HG02642 (cell line): ENCODE data around the gene RPS6KL1.

Source experiments
- ATAC-seq: cut with Tn5 transposase; IDR thresholded peaks from one replicate; pipeline ENCODE4 v1.9.1; 2021; ENCODE audit warnings: mild to moderate bottlenecking; ENCODE audit not compliant: unreplicated experiment, poor library complexity

The RPS6KL1 gene

DNA sequence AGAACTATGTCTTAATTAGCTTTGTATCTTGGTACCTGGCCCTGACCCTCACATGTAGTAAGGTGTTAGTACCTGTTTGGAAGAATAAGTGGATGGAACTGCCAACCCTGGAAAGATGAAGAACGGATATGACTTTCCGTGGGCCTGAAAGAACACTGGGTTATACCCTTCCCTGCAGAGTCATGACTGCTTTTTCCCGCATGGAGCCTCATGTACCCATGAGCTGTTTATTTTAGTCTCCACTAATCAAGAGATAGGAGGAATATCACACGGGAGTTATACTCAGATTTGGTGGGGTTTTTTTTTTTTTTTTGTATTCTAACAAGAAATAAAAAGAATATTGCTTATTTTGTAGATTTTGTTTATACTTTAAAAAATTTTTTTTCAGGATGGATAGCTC is 25.4 kb downstream of the RPS6KL1 start:
- no peak for ATAC-seq

DNA sequence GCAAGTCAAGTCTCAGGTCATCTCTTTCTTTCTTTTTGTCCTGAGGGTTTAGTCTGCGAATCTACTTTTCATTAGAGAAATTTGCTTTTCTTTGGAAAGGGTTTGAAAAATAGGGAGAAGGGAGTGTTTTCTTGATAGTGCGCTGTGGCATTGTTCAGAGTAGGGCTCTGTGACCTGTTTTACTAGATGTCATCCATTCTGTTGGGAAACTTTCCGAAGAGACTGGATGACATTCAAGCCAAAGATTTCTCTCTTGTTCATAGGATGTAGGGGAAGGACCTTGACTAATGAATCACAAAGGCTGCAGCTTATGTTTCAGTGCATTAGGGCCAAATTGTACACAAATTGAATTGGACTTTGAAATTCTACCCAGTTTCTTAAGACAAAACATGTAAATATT is 26.7 kb downstream of the RPS6KL1 start:
- no peak for ATAC-seq

DNA sequence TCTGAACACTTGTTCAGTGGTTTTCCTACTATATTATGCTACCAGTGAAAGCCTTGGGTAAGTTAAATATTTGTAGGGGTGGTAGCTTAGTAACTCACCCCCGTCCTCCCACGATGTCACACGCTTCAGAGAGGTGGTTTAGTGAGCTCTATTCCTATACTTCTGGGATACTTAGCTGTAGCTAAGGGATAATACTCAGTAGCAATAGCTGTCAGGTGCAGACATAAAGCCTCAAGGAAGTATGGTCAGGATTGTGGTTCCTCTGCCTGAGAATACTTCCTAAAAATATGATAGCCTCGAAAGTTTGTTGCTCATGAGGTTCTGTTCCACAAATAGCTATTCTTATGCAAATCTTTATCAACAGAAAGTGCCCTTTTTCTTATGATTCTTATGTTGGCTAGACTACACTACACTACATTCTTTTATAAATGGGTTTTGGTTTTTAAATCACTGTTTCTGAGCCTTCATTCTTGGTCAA is 29.4 kb downstream of the RPS6KL1 start:
- peak; percentile 51 for ATAC-seq

GRCh38 chr14:74892745-74893144 is 30.3 kb downstream of the RPS6KL1 start:
- ATAC-seq, result no peak

GRCh38 chr14:74891870-74892269 is 31.2 kb downstream of the RPS6KL1 start:
- no peak for ATAC-seq

DNA sequence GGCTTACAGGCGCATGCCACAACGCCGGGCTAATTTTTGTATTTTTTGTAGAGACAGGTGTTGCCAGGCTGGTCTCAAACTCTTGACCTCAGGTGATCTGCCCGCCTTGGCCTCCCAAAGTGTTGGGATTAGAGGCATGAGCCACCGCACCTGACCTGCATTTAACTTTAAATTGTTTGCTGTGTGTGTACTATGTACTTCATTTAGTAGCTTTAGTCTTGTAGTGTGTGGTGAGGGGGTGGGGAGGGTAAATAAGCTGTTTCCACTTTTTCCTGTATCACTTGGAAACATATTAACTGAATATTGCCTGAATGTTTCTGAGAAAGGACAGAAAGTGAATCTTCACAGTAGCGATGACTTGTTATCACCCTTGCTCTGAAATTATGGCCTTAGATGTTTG is 32.8 kb downstream of the RPS6KL1 start:
- no peak for ATAC-seq

DNA sequence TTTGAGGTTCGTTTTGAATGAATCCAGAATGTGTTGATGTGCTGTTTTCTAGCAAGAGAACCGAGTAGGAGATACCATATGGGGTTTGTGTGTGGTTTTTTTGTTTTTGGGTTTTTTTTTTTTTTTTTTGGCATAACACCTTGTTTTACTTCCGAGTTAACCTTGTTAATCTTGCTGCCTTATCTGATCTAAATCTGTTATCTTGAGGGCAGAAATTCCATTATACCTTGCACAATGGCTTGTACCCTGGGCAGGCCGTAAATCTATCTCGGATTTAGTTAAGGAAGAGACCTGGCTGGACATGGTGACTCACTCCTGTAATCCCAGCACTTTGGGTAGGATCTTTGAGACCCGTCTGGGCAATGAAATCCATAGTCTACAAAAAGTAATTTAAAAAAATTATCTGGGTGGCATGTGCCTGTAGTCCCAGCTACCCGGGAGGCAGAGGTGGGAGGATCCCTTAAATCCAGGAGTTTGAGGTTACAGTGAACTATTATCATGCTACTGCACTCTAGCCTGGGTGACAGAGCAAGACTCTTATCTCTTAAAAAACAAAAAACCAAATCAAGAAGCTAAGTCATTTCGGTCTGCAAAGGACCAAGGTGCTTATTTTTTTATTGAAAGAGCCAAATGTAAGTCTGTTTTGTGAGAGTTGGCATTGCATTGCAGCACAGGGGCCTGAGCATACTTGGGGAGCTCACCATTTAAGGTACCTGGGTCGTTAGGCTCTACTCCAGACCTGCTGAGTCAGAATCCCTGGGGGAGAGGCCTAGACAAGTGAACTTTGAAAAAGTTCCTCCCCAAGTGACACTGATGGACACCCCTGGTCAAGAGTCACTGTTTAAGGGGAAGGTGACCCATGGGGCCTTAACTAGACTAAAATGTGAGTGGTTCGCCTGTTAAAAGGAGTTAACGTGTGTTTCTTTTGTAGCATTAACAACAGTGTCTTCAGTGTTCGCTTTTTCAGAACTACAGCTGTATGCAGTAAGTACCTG is 34.6 kb downstream of the RPS6KL1 start:
- ATAC-seq, result no peak

- no peak for ATAC-seq
These were observed 37.1 kb downstream of the RPS6KL1 start for GRCh38 chr14:74886001-74886400.

DNA sequence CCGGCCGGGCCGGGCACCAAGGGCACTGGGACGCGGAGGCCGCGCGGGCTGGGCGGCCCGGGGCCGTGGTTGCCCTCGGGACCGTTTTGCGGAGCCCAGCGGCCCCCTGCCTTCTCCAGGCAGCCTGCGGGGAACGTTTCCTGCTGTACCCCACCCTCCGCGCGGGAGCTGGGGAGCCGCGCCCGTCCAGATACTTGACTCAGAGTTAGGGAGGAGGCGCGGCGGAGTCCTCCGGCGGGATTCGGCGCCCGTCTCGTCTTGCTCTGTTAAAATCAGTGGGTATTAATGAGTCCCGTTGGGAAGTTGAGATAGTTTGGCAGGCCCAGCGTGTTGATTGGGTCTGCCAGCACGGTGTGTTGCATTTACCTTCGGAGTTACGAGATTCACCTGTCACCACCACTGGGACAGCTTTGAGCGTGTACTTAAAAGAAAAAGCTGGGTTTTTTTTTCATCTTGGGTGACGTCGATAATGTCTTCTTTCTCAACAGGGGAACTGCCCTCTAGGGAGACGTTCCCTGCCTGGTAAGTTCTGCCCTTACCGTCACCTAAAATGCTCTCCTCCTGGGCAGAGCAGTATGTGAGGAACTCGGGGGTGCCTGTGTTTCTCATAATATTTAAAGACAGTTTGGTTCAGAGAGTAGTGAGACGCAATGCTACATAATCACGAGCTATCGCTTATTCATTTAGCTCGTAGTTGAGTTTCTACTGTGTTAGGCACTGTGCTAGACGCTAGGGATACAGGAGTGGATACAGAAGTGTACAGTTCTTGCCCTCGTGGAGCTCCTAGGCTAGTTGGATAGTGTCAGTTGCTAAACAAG is 40.7 kb downstream of the RPS6KL1 start:
- ATAC-seq, result peak; percentile 34

- peak; percentile 95 for ATAC-seq
These were observed 41.5 kb downstream of the RPS6KL1 start, which contains the start of gene DLST for GRCh38 chr14:74881431-74882102. DLST (plus strand) TSS chr14:74881916; CDS start chr14:74881954, 38 bp downstream.

DNA sequence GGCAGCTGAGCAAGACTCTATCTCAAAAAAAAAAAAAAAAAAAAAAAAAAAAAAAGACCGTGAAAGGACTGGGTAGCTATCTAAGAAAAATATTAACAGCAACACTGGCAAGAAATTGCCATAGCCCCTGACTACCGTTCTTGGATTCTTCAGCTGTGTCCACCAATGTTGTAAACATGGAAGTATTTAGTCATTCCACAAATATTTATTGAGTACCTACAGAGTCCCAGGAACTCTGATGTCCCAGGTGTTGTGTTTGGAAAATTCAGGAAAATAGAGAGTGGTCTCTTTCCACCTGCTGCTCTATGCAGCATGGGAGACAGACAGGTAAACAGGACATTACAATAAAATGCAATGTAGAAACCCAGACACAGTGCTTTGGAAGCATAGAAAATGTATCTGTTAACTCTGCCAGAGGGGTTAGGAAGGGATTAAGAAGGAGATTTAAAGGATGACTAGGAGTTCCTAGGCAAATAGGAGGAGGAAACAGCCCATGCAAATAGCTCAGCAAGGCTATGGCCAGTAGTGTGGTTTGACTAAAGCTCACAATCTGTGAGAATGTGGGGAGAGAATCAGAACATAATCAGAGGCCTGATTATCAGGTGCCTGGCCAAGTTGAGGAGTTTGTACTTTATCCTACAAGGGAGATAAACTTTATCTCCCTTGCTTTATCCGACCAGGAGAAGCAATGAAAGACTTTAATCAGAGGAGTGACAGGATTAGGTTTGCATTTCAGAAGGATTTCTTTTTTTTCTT is 43.5 kb downstream of the RPS6KL1 start:
- ATAC-seq, result no peak

DNA sequence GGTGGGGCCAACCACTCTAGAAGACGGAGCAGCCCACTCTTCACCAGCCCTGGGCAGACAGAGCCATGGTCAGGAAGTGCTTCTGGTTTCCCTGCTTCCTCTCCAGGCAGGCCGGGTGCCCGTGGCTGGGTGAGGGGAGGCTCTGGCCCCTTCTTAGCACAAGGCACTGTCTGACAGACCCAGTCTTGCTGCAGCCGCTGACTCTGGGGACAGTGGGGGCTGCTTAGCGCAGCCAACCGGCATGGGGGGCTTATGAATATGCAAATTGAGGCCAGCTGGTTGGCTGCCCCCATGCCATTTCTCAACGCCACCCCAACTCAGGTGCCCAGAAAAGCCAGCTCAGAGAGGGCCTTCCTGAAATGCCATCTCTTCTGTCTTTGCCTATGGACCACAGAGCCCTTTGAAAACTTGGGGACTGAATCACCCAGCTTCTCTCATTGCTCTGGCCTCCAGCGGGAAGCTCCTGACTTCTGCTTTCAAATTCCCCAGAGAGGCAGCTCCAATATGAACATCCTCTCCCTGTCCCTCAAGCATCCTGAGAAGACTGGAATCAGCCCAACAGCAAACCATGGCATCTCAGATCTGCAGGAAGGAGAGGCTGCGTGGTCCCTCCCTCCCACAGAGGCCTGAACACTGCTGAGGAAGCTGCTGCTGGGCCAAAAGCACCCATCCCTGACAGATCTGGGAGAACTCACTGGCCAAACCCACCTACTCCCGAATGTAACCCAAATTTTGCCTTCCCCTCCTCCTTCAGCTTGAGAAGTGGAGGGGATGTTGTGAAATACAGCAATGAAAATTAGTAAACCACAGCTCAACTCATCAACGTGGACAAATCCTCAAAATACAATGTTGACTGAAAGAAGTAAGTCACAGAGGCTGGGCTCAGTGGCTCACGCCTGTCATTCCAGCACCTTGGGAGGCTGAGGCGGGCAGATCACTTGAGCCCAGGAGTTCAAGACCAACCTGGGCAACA is 46.8 kb downstream of the RPS6KL1 start, which contains the start of gene PROX2:
TSS of gene PROX2 (minus strand) at position 205 of the 973 bp plus-strand sequence. CDS start 12,311 bp downstream, outside the sequence.
- ATAC-seq, result no peak

DNA sequence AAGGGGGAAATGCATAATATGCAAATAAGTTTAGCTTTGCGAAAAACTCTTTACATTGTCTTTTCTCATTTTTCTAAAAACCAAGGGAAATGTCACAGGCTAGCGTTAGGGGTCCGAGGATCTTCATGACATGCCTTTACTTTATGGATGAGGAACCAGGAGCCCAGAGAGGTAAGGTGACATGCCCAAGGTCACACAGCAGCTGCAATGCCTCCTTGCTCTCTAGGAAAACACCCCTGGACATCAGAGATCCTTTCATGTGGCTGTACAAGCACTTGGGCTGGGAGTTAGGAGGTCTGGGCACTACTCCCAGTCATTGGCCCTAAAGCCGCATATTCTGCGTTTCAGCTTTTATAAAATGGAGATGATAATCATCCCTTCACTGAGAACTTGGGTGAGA is 47.9 kb downstream of the RPS6KL1 start:
- no peak for ATAC-seq

GRCh38 chr14:74871819-74872218 is 51.2 kb downstream of the RPS6KL1 start:
- no peak for ATAC-seq

DNA sequence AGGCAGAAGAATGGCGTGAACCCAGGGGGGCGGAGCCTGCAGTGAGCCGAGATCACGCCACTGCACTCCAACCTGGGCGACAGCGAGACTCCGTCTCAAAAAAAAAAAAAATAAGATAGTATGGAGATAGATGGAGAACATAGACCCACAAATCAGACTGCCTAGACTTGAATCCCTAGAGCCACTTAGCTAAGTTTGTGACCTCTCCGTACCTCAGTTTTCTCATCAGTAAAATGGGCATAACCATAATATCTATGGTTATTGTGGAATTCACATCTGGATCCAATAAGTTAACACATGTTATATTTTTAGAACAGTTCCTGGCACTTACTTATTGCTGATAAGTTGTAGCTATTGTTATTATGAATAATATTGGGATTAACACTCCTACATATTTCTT is 54.3 kb downstream of the RPS6KL1 start:
- no peak for ATAC-seq

DNA sequence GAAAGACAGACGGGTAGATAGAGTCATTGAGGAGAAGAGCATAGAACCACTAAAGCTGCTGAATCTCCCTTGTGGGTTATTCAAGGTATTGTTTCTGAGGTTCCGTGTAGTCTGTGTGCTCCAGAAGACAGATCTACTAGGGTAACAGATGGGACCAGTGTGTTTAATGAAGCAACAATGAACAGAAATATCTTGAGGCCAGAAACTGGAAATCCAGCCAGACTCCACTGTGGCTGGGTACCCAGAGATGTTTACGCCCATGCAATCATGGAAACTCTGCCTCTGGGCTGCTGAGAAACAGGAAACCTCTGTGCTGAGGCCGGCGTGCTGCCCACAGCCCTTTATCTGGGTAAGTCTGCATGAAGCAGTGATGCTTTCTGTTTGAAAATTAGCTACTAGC is 55.4 kb downstream of the RPS6KL1 start:
- no peak for ATAC-seq

GRCh38 chr14:74866708-74867389 is 56.2 kb downstream of the RPS6KL1 start:
- no peak for ATAC-seq

- ATAC-seq, result no peak
These were observed 57.9 kb downstream of the RPS6KL1 start for GRCh38 chr14:74865156-74865555.
